Transverse colon (tissue), 4 donors: Measurements from ENCODE around the gene GMDS.

ENCODE experiments used
- CTCF ChIP-seq, 5 experiments: fragments of 200-600 bp in 3 of 5; fragments of 450-650 bp in 2 of 5; sonication (generic) in 3 of 5; IDR thresholded peaks; 1 replicate in 2 of 5; 2 replicates in 3 of 5; pipeline ENCODE4 v1.5.1; 2016 to 2017; ENCODE audit warnings: antibody characterized with exemption in 5 of 5, inconsistent platforms in 3 of 5, mild to moderate bottlenecking in 2 of 5, moderate library complexity in 1 of 5
- EP300 ChIP-seq: sonication (generic); formaldehyde crosslinking; IDR thresholded peaks from one replicate; pipeline ENCODE4 v1.6.1; 2017; ENCODE audit warnings: antibody characterized with exemption, low read depth
- POLR2A ChIP-seq: fragments of 450-650 bp; IDR thresholded peaks from one replicate; pipeline ENCODE4 v1.6.1; 2016; ENCODE audit warnings: antibody characterized with exemption, mild to moderate bottlenecking, moderate library complexity
- POLR2AphosphoS5 ChIP-seq, 3 donors: sonication (generic); formaldehyde crosslinking; IDR thresholded peaks; one replicate each; pipeline ENCODE4 v1.6.1; 2016; ENCODE audit warnings: antibody characterized with exemption in 3 of 3

GRCh38 chr6:1679688-1680068 is 565.7 kb downstream of the GMDS start:
- TF ChIP-seq CTCF (IDR thresholded peaks at IDR 0.05): no peak
- no peak for TF ChIP-seq POLR2A
- TF ChIP-seq EP300: no peak
- no peak for TF ChIP-seq POLR2AphosphoS5 (IDR thresholded peaks at IDR 0.05)
